RWPE2 (cell line): ENCODE results near the gene BEAN1.
A peak's percentile ranks its signal among the peaks of the same experiment; 100 is the strongest.

Experiments
- ATAC-seq: fragments of 200-7000 bp; cut with Tn5 transposase; 3 replicates; pipeline ENCODE4 v1.9.1; 2021; ENCODE audit warnings: low read depth
- DNase-seq: peaks from one replicate; pipeline ENCODE4 v3.0.0-alpha.2; 2020; ENCODE audit warnings: low spot score
- H3K27ac ChIP-seq: fragments of 450-650 bp; 2 replicates; pipeline ENCODE4 v1.5.1; 2017; ENCODE audit warnings: mild to moderate bottlenecking; ENCODE audit not compliant: poor library complexity, severe bottlenecking
- H3K27me3 ChIP-seq: fragments of 250-450 bp; sonication (Bioruptor Pico); 2 replicates; pipeline ENCODE4 v1.5.1; 2021; ENCODE audit warnings: mild to moderate bottlenecking, moderate library complexity; ENCODE audit not compliant: insufficient read depth, poor library complexity, severe bottlenecking
- H3K36me3 ChIP-seq: fragments of 250-450 bp; sonication (Bioruptor Pico); 2 replicates; pipeline ENCODE4 v1.5.1; 2020; ENCODE audit warnings: low read depth, mild to moderate bottlenecking, moderate library complexity
- H3K4me1 ChIP-seq: fragments of 250-450 bp; sonication (Bioruptor Pico); 2 replicates; pipeline ENCODE4 v1.5.1; 2021; ENCODE audit warnings: mild to moderate bottlenecking, moderate library complexity; ENCODE audit not compliant: insufficient read depth, poor library complexity, severe bottlenecking
- H3K4me3 ChIP-seq: fragments of 250-450 bp; sonication (Bioruptor Pico); 2 replicates; pipeline ENCODE4 v1.5.1; 2021; ENCODE audit warnings: mild to moderate bottlenecking, moderate library complexity; ENCODE audit not compliant: severe bottlenecking
- H3K9me3 ChIP-seq: fragments of 250-450 bp; sonication (Bioruptor Pico); 2 replicates; pipeline ENCODE4 v1.5.1; 2021; ENCODE audit warnings: mild to moderate bottlenecking, moderate library complexity; ENCODE audit not compliant: severe bottlenecking
- TF ChIP-seq, protein P1 (sequence below): fragments of 450-650 bp; IDR thresholded peaks from one replicate; pipeline ENCODE4 v1.5.1; 2017; ENCODE audit warnings: mild to moderate bottlenecking, moderate library complexity; ENCODE audit not compliant: poor library complexity, severe bottlenecking

BEAN1 gene

DNA sequence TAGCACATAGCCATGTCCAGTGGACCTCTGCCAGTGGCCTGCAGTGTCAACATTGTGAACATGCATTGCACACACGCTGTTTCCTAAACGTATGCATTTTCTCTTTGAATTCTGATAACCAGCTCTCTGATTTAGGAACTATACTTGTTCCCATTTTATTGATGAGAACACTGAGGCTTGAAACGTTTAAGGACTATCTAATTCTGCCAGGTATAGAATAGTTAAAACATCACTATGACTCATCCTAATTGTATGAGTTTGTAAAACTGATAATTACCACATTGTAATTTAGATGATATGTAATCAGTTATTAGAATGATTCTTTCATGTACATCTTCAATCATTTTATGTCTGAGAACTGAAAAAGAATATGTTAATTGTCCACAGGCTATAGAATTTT lies 3.1 kb downstream of the BEAN1 start:
- ATAC-seq (no peak), DNase-seq (no peak)
- TF ChIP-seq, protein P1, sequence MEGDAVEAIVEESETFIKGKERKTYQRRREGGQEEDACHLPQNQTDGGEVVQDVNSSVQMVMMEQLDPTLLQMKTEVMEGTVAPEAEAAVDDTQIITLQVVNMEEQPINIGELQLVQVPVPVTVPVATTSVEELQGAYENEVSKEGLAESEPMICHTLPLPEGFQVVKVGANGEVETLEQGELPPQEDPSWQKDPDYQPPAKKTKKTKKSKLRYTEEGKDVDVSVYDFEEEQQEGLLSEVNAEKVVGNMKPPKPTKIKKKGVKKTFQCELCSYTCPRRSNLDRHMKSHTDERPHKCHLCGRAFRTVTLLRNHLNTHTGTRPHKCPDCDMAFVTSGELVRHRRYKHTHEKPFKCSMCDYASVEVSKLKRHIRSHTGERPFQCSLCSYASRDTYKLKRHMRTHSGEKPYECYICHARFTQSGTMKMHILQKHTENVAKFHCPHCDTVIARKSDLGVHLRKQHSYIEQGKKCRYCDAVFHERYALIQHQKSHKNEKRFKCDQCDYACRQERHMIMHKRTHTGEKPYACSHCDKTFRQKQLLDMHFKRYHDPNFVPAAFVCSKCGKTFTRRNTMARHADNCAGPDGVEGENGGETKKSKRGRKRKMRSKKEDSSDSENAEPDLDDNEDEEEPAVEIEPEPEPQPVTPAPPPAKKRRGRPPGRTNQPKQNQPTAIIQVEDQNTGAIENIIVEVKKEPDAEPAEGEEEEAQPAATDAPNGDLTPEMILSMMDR, result no peak
- H3K36me3 ChIP-seq, result no peaks in the 10 kb centered on the region
- H3K9me3 ChIP-seq, result no peaks in the 10 kb centered on the region
- no peak overlapping the region for H3K27ac ChIP-seq
- peaks cover 17% of the 10 kb centered on the region for H3K27me3 ChIP-seq
- no peak overlapping the region for H3K4me3 ChIP-seq
- H3K4me1 ChIP-seq, result peaks cover 3% of the 10 kb centered on the region

DNA sequence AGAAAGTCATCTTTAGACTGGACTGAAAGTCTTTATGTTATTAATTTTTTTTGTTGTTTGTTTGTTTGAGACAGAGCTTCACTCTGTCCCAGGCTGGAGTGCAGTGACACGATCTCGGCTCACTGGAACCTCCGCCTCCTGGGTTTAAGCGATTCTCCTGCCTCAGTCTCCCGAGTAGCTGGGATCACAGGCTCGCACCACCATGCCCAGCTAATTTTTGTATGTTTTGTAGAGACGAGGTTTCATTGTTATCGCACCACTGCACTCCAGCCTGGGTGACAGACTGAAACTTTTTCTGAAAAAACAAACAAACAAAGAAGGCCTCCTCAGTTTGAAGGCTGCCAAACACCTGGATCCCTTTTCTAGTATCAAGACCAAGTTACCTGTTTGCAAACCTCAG lies 4.7 kb downstream of the BEAN1 start:
- DNase-seq, result no peak
- no peak for ATAC-seq
- Histone ChIP-seq H3K27ac (no peak overlapping the region), H3K36me3 (no peaks in the 10 kb centered on the region), H3K4me1 (peaks cover 3% of the 10 kb centered on the region), H3K4me3 (no peak overlapping the region), H3K9me3 (no peaks in the 10 kb centered on the region), H3K27me3 (peaks cover 13% of the 10 kb centered on the region)
- TF ChIP-seq, protein P1, result no peak

DNA sequence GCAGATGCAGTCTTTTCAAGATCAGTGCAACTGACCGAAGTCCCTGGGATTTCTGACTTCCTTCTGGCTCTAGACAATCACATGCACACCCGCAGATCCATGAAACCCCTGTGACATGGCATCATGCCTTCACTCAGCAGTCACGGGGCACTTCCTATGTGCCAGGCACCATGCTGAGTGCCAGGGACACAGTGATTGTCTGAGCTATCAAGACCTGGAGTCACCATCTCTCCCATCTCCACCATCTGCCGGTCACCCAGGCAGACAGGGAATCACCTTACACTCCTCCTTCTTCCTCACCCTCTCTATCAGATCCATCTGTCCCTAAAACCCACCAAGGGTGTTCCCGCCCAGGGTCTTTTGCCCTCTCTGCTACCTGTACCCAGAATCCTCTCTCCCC lies 5.3 kb downstream of the BEAN1 start:
- H3K27ac ChIP-seq, result no peak overlapping the region
- no peaks in the 10 kb centered on the region for H3K9me3 ChIP-seq
- peaks cover 12% of the 10 kb centered on the region for H3K27me3 ChIP-seq
- DNase-seq (no peak), ATAC-seq (no peak)
- peaks cover 3% of the 10 kb centered on the region for H3K4me1 ChIP-seq
- TF ChIP-seq, protein P1, result no peak
- H3K36me3 ChIP-seq, result no peaks in the 10 kb centered on the region
- no peak overlapping the region for H3K4me3 ChIP-seq

DNA sequence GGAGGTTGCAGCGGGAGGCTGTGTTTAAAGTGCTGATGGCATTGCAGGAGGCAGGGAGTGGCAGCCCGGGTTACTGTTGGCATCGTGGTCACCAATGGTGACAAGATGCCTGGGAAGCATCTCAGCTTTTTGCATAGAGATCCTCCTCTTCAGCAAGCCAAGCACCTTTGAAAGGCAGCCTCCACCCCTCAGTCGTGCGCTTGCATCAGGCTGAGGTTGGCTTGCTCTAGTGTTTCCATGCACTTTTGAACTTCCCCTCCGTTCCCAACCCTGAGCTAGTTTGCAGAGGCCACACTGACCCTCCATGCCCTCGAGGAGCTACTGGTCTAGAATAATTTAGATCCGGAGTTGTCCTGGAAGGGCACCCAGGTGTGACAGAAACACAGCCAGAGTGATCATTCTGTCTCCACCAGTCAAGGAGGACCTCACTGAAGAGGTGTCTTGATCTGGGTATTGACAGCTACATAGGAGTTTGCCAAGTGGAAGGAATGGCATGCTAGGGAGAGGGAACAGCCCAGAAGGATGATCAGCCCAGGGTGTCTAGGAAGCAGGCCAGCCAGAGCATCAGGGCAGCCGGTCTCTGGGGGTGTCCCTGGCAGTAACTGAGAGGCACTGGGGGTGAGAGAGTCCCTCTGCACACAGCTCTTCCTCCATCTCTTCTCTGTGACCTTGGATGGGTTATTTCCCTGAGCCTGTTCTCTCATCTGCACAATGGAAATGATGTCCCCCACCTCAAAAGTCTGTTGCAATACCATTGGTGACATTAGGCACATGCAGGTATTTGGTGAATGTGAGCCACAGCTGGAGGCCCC lies 7.7 kb downstream of the BEAN1 start:
- no peak overlapping the region for H3K27ac ChIP-seq
- H3K9me3 ChIP-seq, result no peaks in the 10 kb centered on the region
- TF ChIP-seq, protein P1, result no peak
- H3K4me1 ChIP-seq, result peaks cover 3% of the 10 kb centered on the region
- no peaks in the 10 kb centered on the region for H3K27me3 ChIP-seq
- ATAC-seq, result no peak
- no peak overlapping the region for H3K4me3 ChIP-seq
- H3K36me3 ChIP-seq, result no peaks in the 10 kb centered on the region
- DNase-seq, result peak; percentile 32

DNA sequence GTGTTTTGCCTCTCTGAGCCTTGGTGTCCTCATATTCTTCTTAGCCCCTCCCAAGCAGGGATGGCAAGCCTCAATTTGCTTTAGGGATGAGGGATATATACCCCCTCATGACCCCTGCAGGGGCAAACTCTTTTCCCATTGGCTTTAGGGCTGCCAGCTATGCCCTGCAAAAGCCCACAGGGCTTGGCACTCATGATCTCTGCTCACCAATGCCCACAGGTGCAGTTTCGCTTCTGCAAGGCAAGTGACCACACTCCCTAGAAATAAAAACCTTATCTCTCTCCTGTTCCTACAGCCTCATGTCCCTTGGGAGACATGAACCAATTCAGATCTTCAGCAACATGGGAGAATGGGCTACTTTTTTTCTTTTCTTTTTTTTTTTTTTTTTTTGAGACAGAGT lies 8.8 kb downstream of the BEAN1 start:
- Histone ChIP-seq H3K27me3 (no peaks in the 10 kb centered on the region), H3K27ac (no peak overlapping the region), H3K4me1 (peaks cover 3% of the 10 kb centered on the region), H3K9me3 (no peaks in the 10 kb centered on the region), H3K36me3 (no peaks in the 10 kb centered on the region), H3K4me3 (no peak overlapping the region)
- TF ChIP-seq, protein P1, result no peak
- ATAC-seq (no peak), DNase-seq (no peak)
